ENCODE measurements around the gene NRIP2.

DNA sequence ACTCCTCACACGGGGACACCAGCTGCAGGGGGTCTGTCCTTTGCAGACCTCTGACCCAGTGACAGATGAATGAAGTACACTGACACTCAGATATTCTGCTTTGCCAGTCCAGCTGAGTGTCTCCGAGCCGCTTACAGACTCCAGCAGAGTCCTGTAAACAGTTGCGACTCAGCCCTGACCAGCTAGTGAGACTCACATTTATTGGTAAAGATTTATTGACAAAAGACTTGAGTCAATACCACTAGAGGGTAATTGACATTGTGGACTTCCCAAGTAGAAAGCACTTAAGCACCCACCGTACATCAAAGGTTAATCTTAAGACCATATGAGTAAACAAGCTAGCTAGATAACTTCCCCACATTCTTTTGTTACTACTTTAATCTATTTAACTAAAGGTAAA is 49.8 kb downstream of the NRIP2 start:
- TF ChIP-seq, protein P1, sequence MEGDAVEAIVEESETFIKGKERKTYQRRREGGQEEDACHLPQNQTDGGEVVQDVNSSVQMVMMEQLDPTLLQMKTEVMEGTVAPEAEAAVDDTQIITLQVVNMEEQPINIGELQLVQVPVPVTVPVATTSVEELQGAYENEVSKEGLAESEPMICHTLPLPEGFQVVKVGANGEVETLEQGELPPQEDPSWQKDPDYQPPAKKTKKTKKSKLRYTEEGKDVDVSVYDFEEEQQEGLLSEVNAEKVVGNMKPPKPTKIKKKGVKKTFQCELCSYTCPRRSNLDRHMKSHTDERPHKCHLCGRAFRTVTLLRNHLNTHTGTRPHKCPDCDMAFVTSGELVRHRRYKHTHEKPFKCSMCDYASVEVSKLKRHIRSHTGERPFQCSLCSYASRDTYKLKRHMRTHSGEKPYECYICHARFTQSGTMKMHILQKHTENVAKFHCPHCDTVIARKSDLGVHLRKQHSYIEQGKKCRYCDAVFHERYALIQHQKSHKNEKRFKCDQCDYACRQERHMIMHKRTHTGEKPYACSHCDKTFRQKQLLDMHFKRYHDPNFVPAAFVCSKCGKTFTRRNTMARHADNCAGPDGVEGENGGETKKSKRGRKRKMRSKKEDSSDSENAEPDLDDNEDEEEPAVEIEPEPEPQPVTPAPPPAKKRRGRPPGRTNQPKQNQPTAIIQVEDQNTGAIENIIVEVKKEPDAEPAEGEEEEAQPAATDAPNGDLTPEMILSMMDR (IDR thresholded peaks at IDR 0.05) = no peak
- TF ChIP-seq EP300 (IDR thresholded peaks at IDR 0.05) = no peak
- TF ChIP-seq POLR2AphosphoS5 (IDR thresholded peaks at IDR 0.05) = no peak
